Adipocyte (in vitro differentiated cells): ENCODE data around the gene PRDX5.

Source experiments
- DNase-seq: peaks from one replicate; pipeline ENCODE4 v3.0.0-alpha.2; 2015; ENCODE audit warnings: low read depth
- H3K27me3 ChIP-seq: replicated peaks from 2 replicates; pipeline ENCODE4 v1.7.0; 2013; ENCODE audit warnings: mild to moderate bottlenecking, low read length, moderate library complexity; ENCODE audit not compliant: control insufficient read depth, insufficient read depth
- H3K36me3 ChIP-seq: 2 replicates; pipeline ENCODE4 v1.7.0; 2013; ENCODE audit warnings: low read length, mild to moderate bottlenecking, moderate library complexity; ENCODE audit not compliant: control insufficient read depth, insufficient read depth, severe bottlenecking
- H3K4me1 ChIP-seq: 2 replicates; pipeline ENCODE4 v1.7.0; 2013; ENCODE audit warnings: mild to moderate bottlenecking, low read length, moderate library complexity; ENCODE audit not compliant: control insufficient read depth, insufficient read depth
- H3K4me3 ChIP-seq: 2 replicates; pipeline ENCODE4 v1.7.0; 2013; ENCODE audit warnings: mild to moderate bottlenecking, low read length, moderate library complexity
- H3K9ac ChIP-seq: 2 replicates; pipeline ENCODE4 v1.7.0; 2013; ENCODE audit warnings: mild to moderate bottlenecking, low read length, moderate library complexity
- H3K9me3 ChIP-seq: 2 replicates; pipeline ENCODE4 v1.7.0; 2013; ENCODE audit warnings: mild to moderate bottlenecking, low read length, moderate library complexity; ENCODE audit not compliant: control insufficient read depth

The PRDX5 gene

GRCh38 chr11:64338716-64339115 is 20.8 kb downstream of the PRDX5 start:
- DNase-seq = no peak
- Histone ChIP-seq H3K27me3 (peaks cover 4% of the 10 kb centered on the region), H3K4me1 (peaks cover 10% of the 10 kb centered on the region), H3K9me3 (no peaks in the 10 kb centered on the region), H3K4me3 (no peak overlapping the region), H3K9ac (no peak overlapping the region), H3K36me3 (no peaks in the 10 kb centered on the region)

GRCh38 chr11:64339286-64339685 is 21.4 kb downstream of the PRDX5 start:
- no peaks in the 10 kb centered on the region for H3K36me3 ChIP-seq
- no peak for DNase-seq
- H3K9me3 ChIP-seq = no peaks in the 10 kb centered on the region
- H3K9ac ChIP-seq = no peak overlapping the region
- H3K4me1 ChIP-seq = peaks cover 10% of the 10 kb centered on the region
- H3K27me3 ChIP-seq = peaks cover 4% of the 10 kb centered on the region
- no peak overlapping the region for H3K4me3 ChIP-seq

GRCh38 chr11:64339754-64340408 is 22.0 kb downstream of the PRDX5 start, which contains the start of gene CCDC88B:
CCDC88B (plus strand) TSS chr11:64340204; CDS start chr11:64340267, 63 bp downstream.
- DNase-seq = no peak
- Histone ChIP-seq H3K4me3 (no peak within 1 kb of the TSS), H3K9ac (no peak within 1 kb of the TSS), H3K4me1 (peaks cover 8% of the 10 kb centered on the region), H3K9me3 (no peaks in the 10 kb centered on the region), H3K27me3 (peaks cover 4% of the 10 kb centered on the region), H3K36me3 (no peaks in the 10 kb centered on the region)

GRCh38 chr11:64340671-64341335 is 22.9 kb downstream of the PRDX5 start:
- no peak for DNase-seq
- H3K36me3 ChIP-seq = no peaks in the 10 kb centered on the region
- H3K9me3 ChIP-seq = no peaks in the 10 kb centered on the region
- no peak overlapping the region for H3K9ac ChIP-seq
- H3K4me3 ChIP-seq = no peak overlapping the region
- H3K27me3 ChIP-seq = peaks cover 4% of the 10 kb centered on the region
- peaks cover 6% of the 10 kb centered on the region for H3K4me1 ChIP-seq

- Histone ChIP-seq H3K9me3 (no peaks in the 10 kb centered on the region), H3K36me3 (no peaks in the 10 kb centered on the region), H3K27me3 (peaks cover 4% of the 10 kb centered on the region), H3K4me3 (no peak overlapping the region), H3K4me1 (peaks cover 6% of the 10 kb centered on the region), H3K9ac (no peak overlapping the region)
- no peak for DNase-seq
Observed at GRCh38 chr11:64341429-64341828, 23.5 kb downstream of the PRDX5 start.

- no peaks in the 10 kb centered on the region for H3K36me3 ChIP-seq
- peak; percentile 91 for DNase-seq
Observed at GRCh38 chr11:64341851-64342791, 24.2 kb downstream of the PRDX5 start.

GRCh38 chr11:64342869-64343745 is 25.2 kb downstream of the PRDX5 start:
- DNase-seq = no peak
- H3K9me3 ChIP-seq = no peaks in the 10 kb centered on the region
- H3K36me3 ChIP-seq = no peaks in the 10 kb centered on the region
- H3K4me1 ChIP-seq = peaks cover 6% of the 10 kb centered on the region
- peaks cover 4% of the 10 kb centered on the region for H3K27me3 ChIP-seq
- H3K9ac ChIP-seq = no peak overlapping the region
- H3K4me3 ChIP-seq = no peak overlapping the region

More at GRCh38 chr11:64341851-64342791, 24.2 kb downstream of the PRDX5 start:
- peaks cover 4% of the 10 kb centered on the region for H3K27me3 ChIP-seq
- H3K4me3 ChIP-seq = peak overlapping the region; percentile 66
- H3K4me1 ChIP-seq = peaks cover 6% of the 10 kb centered on the region
- no peaks in the 10 kb centered on the region for H3K9me3 ChIP-seq
- peak overlapping the region; percentile 83 for H3K9ac ChIP-seq

- no peak overlapping the region for H3K4me3 ChIP-seq
- H3K9ac ChIP-seq = no peak overlapping the region
- H3K9me3 ChIP-seq = no peaks in the 10 kb centered on the region
- peaks cover 6% of the 10 kb centered on the region for H3K4me1 ChIP-seq
- DNase-seq = peak; percentile 10
- peaks cover 4% of the 10 kb centered on the region for H3K27me3 ChIP-seq
- H3K36me3 ChIP-seq = no peaks in the 10 kb centered on the region
Observed at GRCh38 chr11:64343767-64344559, 26.0 kb downstream of the PRDX5 start.

- no peaks in the 10 kb centered on the region for H3K9me3 ChIP-seq
- H3K4me3 ChIP-seq = no peak overlapping the region
- H3K9ac ChIP-seq = no peak overlapping the region
- H3K36me3 ChIP-seq = no peaks in the 10 kb centered on the region
- peaks cover 6% of the 10 kb centered on the region for H3K4me1 ChIP-seq
- H3K27me3 ChIP-seq = peaks cover 4% of the 10 kb centered on the region
- no peak for DNase-seq
Observed at GRCh38 chr11:64344787-64345186, 26.9 kb downstream of the PRDX5 start.
